GM21786 (cell line): Measurements from ENCODE around the gene KDELR3.
"Not testable (repeated sequence)": the region's sequence is repeated elsewhere in the genome, so short reads cannot be mapped to it uniquely, and the experiment has no call there.

Experiments used
- ATAC-seq: cut with Tn5 transposase; IDR thresholded peaks from one replicate; pipeline ENCODE4 v1.9.1; 2021; ENCODE audit not compliant: unreplicated experiment

Gene KDELR3

GRCh38 chr22:38455530-38456271 lies 12.2 kb upstream of the KDELR3 start:
- ATAC-seq, result no peak

- ATAC-seq, result no peak
These were observed 11.5 kb upstream of the KDELR3 start for GRCh38 chr22:38456272-38456835.

- no peak for ATAC-seq
These were observed 10.8 kb upstream of the KDELR3 start for GRCh38 chr22:38456841-38457699.

- ATAC-seq, result no peak
These were observed 7.5 kb upstream of the KDELR3 start for GRCh38 chr22:38460426-38460840.

GRCh38 chr22:38461057-38461413 lies 6.9 kb upstream of the KDELR3 start:
- no peak for ATAC-seq

GRCh38 chr22:38461414-38462081 lies 6.3 kb upstream of the KDELR3 start:
- no peak for ATAC-seq

GRCh38 chr22:38462960-38463784 lies 4.7 kb upstream of the KDELR3 start:
- no peak for ATAC-seq

- ATAC-seq, result no peak
These were observed 2.8 kb upstream of the KDELR3 start for GRCh38 chr22:38464992-38465672.

- ATAC-seq, result no peak
These were observed 2.0 kb upstream of the KDELR3 start for GRCh38 chr22:38465673-38466490.

- no peak for ATAC-seq
These were observed 425 bp upstream of the KDELR3 start for GRCh38 chr22:38467438-38467903.

- no peak for ATAC-seq
These were observed 778 bp downstream of the KDELR3 start for GRCh38 chr22:38468443-38469305.

GRCh38 chr22:38469306-38469781 lies 1.4 kb downstream of the KDELR3 start:
- no peak for ATAC-seq

GRCh38 chr22:38470179-38470578 lies 2.3 kb downstream of the KDELR3 start:
- not testable (repeated sequence) for ATAC-seq

- no peak for ATAC-seq
These were observed 3.3 kb downstream of the KDELR3 start for GRCh38 chr22:38471237-38471636.

GRCh38 chr22:38474003-38474607 lies 6.2 kb downstream of the KDELR3 start:
- no peak for ATAC-seq

GRCh38 chr22:38477585-38477984 lies 9.7 kb downstream of the KDELR3 start:
- ATAC-seq, result no peak

- no peak for ATAC-seq
These were observed 11.4 kb downstream of the KDELR3 start for GRCh38 chr22:38479096-38479837.
